Limb (tissue), 2 donors: ENCODE results near the gene CCDC194.

ENCODE experiments used
- DNase-seq, 2 donors: peaks; one replicate each; pipeline ENCODE4 v3.0.0-alpha.2; 2016; ENCODE audit errors: extremely low spot score in 2 of 2

CCDC194 gene

DNA sequence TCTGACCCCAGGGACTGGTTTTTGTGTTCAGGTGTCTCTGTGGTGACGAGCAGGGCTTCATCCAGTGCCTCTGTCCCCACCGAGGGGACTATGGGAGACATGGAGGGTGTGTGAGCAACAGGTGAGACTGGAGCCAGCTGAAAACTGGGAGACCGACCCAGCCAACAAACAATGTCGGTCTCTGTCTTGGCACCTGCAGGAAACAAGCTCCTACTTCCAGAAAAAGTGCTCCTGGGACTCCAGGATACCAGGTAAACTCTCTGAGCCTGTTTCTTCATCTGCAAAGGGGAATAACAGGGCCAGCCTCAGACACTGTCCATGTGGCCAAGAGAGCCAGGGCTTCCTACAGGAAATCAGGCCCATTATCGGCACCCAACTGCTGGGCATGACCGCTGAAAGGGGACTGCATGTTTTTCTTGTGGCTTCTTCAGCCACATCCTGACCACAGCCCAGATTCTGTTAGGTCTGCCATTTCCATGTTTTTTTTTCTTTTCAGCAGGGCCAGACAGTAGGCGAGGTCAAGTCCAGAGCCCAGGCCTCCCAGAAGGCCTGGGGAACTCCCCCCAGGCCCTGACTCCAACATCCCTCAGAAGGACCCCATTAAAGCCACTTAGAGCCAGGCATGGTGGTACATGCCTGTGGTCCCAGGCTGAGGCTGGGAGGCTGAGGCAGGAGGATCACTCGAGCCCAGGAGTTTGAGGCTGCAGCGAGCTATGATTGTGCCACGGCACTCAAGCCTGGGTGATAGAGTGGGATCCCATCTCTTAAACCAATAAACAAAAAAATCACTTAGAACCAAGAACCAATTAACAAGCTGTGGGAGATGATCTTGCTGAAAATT, 12.3 kb upstream of the CCDC194 start:
- no peak for DNase-seq

DNA sequence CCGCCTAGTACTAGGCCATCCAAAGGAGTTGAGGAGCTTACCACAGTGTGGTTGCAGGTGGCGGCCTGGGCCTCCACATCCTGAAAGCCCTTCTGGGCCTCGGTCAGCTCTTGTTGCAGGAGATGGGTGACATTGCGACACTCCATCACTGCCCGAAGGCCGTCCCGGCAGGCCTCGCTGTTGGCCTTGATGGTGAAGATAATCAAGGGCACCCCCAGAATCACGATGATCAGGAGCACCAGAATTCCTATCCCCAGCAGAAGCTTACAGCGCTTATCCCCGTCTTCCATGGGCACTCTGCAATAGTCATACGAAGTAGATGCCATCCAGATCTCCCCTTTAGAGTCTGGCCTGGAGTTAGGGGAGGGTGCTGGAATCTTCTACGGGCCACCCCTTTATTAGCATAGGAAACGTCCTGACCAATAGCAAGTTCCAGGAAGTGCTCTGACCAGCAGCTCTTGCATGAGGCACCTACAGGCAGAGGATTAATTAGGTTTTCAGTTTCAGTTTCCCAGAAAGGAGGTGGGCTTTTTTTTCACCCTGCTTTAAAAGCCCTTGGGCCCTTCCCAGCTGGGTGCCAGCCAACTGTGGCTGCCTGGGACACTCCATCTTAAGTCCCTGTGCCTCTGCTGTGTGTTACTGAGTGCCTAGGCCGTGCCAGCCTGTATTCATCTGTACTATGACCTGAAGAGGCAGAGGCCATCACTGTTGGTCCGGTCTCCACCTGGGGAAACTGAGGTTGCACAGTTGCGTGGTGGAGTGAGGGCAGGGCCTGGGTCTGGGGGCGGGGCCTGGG, 11.5 kb upstream of the CCDC194 start, which contains the start of gene BST2:
Gene BST2 (minus strand): TSS at position 381 of the 796 bp plus-strand sequence. CDS start 55 bp downstream, at position 326.
- no peak for DNase-seq

DNA sequence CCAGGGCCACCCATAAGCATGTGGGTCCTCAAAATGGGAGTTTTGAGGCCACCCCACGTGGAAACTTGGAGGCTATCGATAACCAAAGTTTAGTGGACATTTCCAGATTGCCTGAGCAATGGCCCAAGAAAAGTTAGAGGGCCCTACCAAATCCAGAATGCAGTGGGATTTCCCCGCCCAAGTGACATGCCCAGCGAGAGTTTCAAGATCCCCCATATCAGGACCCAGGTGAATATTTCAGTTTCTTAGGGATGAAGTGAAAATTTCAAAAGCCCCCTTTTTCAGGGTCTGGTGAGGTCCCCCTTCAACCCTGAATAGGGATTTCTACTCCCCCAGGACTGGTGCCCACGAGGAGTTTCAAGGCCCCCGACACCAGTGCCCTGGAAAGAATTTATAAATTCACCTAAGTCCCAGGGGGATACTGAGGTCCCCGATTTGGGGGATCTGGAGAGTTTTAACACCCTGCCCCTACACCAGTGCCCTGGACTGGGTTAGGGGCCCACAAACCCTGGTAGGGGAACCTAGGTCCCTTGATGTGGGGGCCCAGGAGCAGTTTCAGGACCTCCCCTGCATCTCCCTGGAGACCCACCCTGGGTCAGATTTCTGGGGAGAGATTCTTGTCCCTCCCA, 10.7 kb upstream of the CCDC194 start:
- DNase-seq, result no peak

DNA sequence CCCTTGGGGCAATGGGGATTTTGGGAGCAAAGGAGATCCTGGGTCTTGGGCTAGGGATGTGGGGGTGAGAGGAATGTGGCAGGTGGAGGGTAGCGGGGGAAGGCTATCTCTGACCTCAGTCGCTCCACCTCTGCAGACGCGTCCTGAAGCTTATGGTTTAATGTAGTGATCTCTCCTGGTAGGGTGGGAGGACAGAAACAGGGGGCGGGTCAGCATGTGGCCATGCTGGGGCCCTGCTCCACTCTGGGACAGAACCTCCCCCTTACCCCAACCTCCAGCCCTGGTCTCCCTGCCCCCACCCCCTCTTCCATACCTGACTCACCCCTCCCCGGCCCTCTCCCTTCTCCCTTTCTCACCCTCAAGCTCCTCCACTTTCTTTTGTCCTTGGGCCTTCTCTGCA, 10.0 kb upstream of the CCDC194 start:
- no peak for DNase-seq

DNA sequence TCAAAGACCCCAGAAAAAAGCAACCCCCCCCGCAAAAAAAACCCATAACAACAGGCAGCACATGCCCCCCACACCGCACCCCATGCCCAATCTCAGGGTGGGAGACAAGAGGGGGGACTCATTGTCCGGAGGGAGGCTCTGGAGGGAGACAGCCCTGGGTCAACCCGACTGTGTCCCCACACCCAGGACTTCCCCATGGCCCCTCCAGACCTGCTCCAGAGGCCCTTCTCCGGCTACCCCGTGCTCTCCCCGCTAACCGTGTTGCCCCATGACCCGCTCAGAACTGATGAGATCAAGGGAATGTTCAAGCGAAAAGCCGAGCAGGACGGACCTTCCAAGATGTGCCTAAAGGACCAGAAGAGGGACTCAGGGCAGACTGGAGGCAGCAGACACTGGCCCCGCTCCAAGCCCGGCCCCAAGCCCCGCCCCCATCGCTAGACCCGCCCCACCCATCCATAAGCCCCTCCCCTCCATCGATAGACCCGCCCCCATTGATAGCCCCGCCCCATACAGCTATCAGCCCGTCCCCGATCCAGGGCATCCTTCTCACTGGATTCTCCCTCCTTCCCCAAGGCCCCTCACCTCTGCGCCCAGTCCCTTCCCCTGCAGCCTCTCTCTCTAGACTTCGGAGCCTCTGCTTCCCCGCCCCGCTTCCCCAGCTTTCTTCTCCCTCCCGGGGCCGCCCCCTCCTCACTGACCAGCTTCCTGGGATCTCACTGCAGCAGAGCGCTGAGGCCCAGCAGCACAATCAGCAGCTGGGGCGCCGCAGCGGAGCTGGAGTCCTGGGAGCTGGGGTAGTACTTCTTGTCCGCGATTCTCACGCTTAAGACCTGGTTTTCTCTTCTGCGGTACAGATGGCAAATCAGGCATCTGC, 9.2 kb upstream of the CCDC194 start:
- peak in 1 of 2 donors; percentile 50 for DNase-seq

GRCh38 chr19:17401628-17402027, 7.6 kb upstream of the CCDC194 start:
- no peak for DNase-seq

- DNase-seq, result no peak
Observed at GRCh38 chr19:17398902-17399527, 5.0 kb upstream of the CCDC194 start.

DNA sequence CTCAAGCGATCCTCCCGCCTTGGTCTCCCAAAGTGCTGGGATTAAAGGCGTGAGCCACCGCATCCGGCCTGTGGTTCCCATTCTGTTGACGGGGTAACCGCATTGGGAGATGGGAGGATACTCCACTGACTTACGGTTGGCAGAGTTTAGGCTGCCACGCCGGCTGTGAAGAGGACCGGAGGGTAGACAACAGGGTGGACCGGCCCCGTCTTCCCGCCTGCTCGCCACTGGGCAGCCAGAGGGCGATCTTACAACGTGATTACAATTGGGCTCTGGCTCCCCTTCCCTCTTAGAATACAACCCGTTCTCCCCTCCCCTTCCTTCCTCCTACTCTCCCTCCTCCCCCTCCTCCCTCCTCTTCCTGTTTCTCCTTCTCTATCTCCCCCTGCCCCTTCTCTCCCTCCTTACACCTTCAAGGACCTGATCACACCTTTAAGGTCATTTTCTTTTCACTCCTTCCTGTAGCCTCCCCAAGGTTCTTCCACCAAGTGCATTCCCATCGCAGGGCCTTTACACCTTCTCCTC, 957 bp upstream of the CCDC194 start:
- DNase-seq, result no peak

DNA sequence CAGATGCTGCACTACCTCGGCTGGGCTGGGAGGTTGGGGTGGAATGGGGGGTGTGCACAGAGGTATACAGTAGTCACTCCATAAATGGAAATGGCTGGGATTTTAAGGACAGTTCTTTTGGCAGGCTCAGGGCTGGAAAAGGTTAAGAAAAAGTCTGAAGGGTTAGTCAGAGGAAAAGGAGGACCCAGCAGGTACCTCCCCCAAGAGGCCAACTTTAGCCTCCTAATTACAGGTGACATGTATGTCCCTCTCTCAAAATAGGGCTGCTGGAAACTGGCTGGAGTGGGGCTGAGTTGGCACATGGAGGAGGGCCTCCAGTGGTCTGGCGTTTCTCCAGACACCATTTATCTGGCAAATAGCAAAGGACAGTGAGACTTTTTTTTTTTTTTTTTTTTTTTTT, 994 bp downstream of the CCDC194 start:
- no peak for DNase-seq

DNA sequence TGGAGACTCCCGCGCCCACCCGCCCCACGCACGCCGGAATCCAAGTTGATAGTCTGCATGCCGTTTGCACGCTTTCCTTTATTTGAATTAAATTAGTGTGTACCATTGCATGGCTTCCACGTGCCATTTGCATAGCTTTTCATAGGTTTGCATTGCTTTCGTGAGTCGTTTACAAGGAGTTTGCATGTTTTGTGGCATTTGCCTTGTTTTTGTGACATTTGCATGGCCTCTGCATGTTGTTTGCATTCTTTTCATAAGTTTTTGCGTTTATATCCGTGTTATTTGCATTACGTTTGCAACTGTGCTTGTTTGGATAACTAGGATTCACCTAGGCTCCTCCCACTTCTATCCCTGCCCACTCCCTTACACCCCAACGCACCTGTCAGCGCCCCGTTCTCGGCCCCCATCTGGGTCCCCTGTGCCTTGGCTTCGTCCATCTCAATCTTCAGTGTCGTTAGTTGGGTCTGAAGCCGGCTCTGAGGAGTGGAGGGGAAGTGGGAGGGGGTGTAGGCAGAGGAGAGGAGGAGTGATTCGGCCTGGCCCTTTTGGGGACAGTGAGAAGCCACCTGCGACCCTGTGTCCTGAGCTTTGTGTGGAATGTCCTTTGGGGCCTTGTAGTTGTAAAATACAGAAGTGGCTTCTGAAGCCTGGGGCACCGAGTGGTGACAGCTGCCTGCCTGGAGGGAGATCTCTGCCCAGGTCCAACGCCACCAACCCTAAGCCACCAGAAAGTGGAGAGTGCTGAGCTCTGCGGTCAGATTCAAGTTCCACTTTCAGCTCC, 2.4 kb downstream of the CCDC194 start:
- no peak for DNase-seq

DNA sequence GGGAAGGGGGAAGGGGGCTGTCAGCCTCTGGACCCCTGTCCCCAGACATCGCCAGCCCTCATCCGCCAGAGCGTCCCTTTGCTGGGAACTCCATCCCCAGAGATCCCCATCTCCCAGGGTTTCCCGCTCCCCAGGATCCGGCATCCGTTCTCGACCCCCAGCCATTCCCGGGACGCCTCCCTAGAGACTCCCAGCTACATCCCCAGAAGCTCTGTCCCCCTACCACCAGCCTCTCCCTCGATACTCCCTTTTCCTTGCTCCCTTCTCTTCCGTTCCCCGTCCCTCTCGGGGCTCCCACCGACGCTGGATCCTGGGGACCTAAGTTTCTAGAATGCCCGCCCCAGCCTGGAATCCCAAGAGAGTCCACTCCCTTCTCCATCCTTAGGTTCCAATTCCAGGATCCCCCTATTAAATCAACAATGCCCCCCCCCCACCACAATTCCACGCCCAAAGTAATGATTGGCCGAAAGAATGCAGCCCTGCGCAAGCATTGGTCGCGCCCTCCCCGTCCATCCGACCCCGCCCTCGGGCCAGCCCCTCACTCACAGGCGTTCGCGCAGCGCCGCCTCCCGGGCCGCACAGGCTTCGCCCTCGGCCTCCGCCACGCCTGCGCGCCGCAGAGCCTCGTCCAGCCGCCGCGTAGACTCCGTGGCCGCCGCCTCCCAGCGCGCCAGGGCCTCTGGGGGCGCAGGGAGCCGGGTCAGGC, 3.2 kb downstream of the CCDC194 start:
- DNase-seq, result peak; percentile 93

DNA sequence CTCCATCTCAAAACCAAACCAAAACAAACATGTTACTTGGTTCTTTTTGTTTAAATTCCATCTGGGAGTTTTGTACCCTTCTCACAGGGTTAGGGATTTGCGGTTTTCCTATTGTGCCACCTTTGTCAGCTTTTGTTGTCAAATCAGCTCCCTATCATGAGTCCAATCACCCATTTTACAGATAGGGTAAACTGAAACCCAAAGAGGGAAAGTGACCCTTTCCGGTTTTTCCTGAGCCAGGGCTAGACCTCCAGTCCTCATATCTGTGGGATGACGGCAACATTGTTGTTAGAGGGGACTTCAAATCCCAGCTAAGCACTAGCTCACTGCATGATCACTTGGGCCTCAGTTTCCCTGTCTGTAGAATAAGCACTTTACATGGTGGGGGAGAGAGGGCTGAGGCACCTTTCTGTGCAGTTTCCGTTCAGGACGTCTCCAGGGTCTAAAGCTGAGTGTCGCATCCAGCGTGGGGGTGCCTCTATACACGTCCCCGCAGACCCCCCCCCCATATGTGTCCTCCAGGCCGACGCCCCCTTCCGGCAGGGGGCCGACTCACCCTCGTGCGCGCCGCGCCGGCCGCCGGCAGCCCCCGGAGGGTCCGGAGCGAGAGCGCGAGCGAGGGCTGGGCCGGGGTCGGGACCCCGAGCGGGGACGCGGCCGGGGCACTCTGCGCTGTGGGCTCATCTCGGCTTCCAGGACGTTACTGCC, 3.9 kb downstream of the CCDC194 start:
- no peak for DNase-seq

DNA sequence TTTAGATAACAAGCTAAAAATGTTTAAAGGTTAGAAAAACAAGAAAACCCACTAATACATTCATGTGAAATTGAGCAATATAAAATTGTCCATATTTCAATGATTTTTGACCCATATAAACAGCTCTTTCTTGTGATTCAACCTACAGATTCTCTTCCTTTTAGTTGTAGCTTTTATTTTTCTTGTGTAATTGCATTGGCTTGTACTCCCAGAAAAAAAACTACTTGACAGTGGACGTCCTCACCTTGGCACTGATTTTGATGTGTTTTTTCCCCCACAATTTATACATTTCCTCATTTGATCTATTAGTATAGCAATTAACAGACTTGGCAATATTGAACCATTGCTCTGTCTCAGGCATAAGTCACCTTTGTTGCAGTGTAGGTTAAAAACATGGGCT, 4.7 kb downstream of the CCDC194 start:
- no peak for DNase-seq

DNA sequence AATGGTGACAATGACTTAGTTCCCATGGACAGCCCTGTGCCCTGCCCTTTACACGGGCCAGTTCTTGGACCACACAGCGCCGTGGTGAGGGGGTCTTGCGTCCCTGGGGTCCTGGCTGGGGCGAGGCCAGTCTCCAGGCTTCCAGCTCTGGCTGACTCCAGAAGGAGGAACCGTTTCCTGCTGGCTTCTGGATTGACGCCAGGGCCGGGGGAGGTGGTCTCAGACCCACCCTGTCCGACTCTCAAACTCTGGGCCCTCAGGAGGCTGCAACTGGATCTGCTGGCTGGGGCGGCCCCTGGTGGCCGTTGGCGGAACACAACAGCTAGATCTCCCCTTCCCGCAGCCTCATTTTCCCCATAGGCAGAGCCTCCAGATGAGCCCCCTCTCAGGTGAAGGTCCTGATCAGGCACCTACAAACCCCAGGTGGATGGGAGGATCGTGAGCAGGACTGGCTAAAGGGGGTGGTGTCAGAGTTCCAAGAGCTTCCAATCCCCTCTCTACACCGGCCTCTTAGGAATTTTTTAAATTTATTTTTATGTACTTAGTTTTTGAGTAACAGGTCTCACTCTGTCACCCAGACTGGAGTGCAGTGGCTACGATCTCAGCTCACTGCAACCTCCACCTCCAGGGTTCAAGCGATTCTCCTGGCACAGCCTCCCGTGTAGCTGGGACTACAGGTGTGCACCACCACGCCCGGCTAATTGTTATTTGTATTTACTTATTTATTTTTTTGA, 8.0 kb downstream of the CCDC194 start:
- peak; percentile 18 to 75 for DNase-seq

GRCh38 chr19:17380426-17381138, 13.4 kb downstream of the CCDC194 start:
- no peak for DNase-seq

GRCh38 chr19:17379221-17379631, 14.8 kb downstream of the CCDC194 start:
- DNase-seq, result peak in 1 of 2 donors; percentile 62

- DNase-seq, result no peak
Observed at GRCh38 chr19:17378271-17378670, 15.7 kb downstream of the CCDC194 start.
